Measurements from ENCODE around the gene CEP135.

Gene CEP135

GRCh38 chr4:56007154-56007553 lies 58.4 kb downstream of the CEP135 start:
- no peak for DNase-seq (ENCODE audit: insufficient read length, low spot score)
- FAIRE-seq = no peak

GRCh38 chr4:56008206-56008605 lies 59.5 kb downstream of the CEP135 start:
- FAIRE-seq (no peak), DNase-seq (ENCODE audit: insufficient read length, low spot score) (no peak)

- DNase-seq (ENCODE audit: insufficient read length, low spot score) = no peak
- FAIRE-seq = no peak
Observed at GRCh38 chr4:56026596-56026995, 77.9 kb downstream of the CEP135 start.

GRCh38 chr4:56028165-56028564 lies 79.4 kb downstream of the CEP135 start:
- DNase-seq (ENCODE audit: insufficient read length, low spot score) (no peak), FAIRE-seq (no peak)

GRCh38 chr4:56038487-56039162 lies 89.9 kb downstream of the CEP135 start:
- DNase-seq (ENCODE audit: insufficient read length, low spot score) (no peak), FAIRE-seq (no peak)

GRCh38 chr4:56040842-56041241 lies 92.1 kb downstream of the CEP135 start:
- DNase-seq (ENCODE audit: insufficient read length, low spot score) = no peak
- FAIRE-seq = no peak

GRCh38 chr4:56042225-56042624 lies 93.5 kb downstream of the CEP135 start:
- no peak for FAIRE-seq
- no peak for DNase-seq (ENCODE audit: insufficient read length, low spot score)

GRCh38 chr4:56048383-56048701 lies 99.6 kb downstream of the CEP135 start:
- DNase-seq (ENCODE audit: insufficient read length, low spot score) (no peak), FAIRE-seq (no peak)

- peak; percentile 24 for DNase-seq (ENCODE audit: insufficient read length, low spot score)
- FAIRE-seq = no peak
Observed at GRCh38 chr4:56048702-56049431, 100.1 kb downstream of the CEP135 start.

GRCh38 chr4:56050625-56051024 lies 101.9 kb downstream of the CEP135 start:
- DNase-seq (ENCODE audit: insufficient read length, low spot score) = no peak
- FAIRE-seq = no peak

- no peak for FAIRE-seq
- DNase-seq (ENCODE audit: insufficient read length, low spot score) = no peak
Observed at GRCh38 chr4:56051029-56051709, 102.4 kb downstream of the CEP135 start.

GRCh38 chr4:56051710-56052075 lies 102.9 kb downstream of the CEP135 start:
- FAIRE-seq = no peak

GRCh38 chr4:56052481-56052880 lies 103.7 kb downstream of the CEP135 start:
- FAIRE-seq (no peak), DNase-seq (ENCODE audit: insufficient read length, low spot score) (no peak)

More at GRCh38 chr4:56051710-56052075, 102.9 kb downstream of the CEP135 start:
- no peak for DNase-seq (ENCODE audit: insufficient read length, low spot score)

- no peak for DNase-seq (ENCODE audit: insufficient read length, low spot score)
- FAIRE-seq = no peak
Observed at GRCh38 chr4:56052966-56053365, 104.2 kb downstream of the CEP135 start.

GRCh38 chr4:56055027-56055977 lies 106.6 kb downstream of the CEP135 start:
- DNase-seq (ENCODE audit: insufficient read length, low spot score) = no peak
- FAIRE-seq = no peak

- no peak for DNase-seq (ENCODE audit: insufficient read length, low spot score)
- FAIRE-seq = no peak
Observed at GRCh38 chr4:56055991-56056390, 107.2 kb downstream of the CEP135 start.

- DNase-seq (ENCODE audit: insufficient read length, low spot score) (no peak), FAIRE-seq (no peak)
Observed at GRCh38 chr4:56058555-56058954, 109.8 kb downstream of the CEP135 start.

GRCh38 chr4:56060036-56060435 lies 111.3 kb downstream of the CEP135 start:
- DNase-seq (ENCODE audit: insufficient read length, low spot score) (no peak), FAIRE-seq (no peak)

GRCh38 chr4:56062106-56062505 lies 113.4 kb downstream of the CEP135 start:
- FAIRE-seq (no peak), DNase-seq (ENCODE audit: insufficient read length, low spot score) (no peak)

GRCh38 chr4:56062526-56063145 lies 113.9 kb downstream of the CEP135 start:
- DNase-seq (ENCODE audit: insufficient read length, low spot score) (no peak), FAIRE-seq (no peak)

Measured in HTR-8/SVneo (cell line).